Small intestine (tissue), 7 donors: ENCODE measurements around the gene NUDT17. TPM values are rescaled to one million over a fixed set of nuclear protein-coding genes. Genes with fewer than 3 reads are reported as not detected.

Source experiments
- DNase-seq, 2 donors: peaks; one replicate each; pipeline versions ENCODE4 v3.0.0 to v3.0.0-alpha.2; 2013
- FAIRE-seq: peaks from 2 replicates; lab custom pipeline; 2012; peaks lifted over from hg19 to GRCh38; lab: Jason Lieb, UNC
- H3K27ac ChIP-seq, 3 donors: one replicate each; pipeline ENCODE4 v1.5.1; 2013; ENCODE audit warnings: low read length in 2 of 3, mild to moderate bottlenecking in 2 of 3, control low read depth in 1 of 3, inconsistent platforms in 1 of 3, low read depth in 1 of 3, moderate library complexity in 1 of 3
- H3K27me3 ChIP-seq, 3 donors: one replicate each; pipeline ENCODE4 v1.6.1; 2013; ENCODE audit warnings: low read length in 3 of 3, inconsistent platforms in 1 of 3; ENCODE audit not compliant: control insufficient read depth in 3 of 3, insufficient read depth in 3 of 3
- H3K36me3 ChIP-seq, 3 donors: one replicate each; pipeline ENCODE4 v1.6.1; 2013; ENCODE audit warnings: low read length in 3 of 3, inconsistent platforms in 1 of 3, low read depth in 1 of 3, mild to moderate bottlenecking in 1 of 3, moderate library complexity in 1 of 3; ENCODE audit not compliant: control insufficient read depth in 3 of 3, insufficient read depth in 2 of 3
- H3K4me1 ChIP-seq, 3 donors: one replicate each; pipeline ENCODE4 v1.6.1; 2013; ENCODE audit warnings: low read length in 2 of 3, inconsistent platforms in 1 of 3, low read depth in 1 of 3, mild to moderate bottlenecking in 1 of 3, moderate library complexity in 1 of 3; ENCODE audit not compliant: control insufficient read depth in 3 of 3, insufficient read depth in 2 of 3
- H3K4me3 ChIP-seq, 3 donors: one replicate each; pipeline ENCODE4 v1.5.1; 2013; ENCODE audit warnings: low read length in 3 of 3, control low read depth in 1 of 3, inconsistent platforms in 1 of 3, low read depth in 1 of 3, mild to moderate bottlenecking in 1 of 3, moderate library complexity in 1 of 3
- H3K9me3 ChIP-seq, 2 donors: one replicate each; pipeline ENCODE4 v1.6.1; 2013; ENCODE audit warnings: low read depth in 1 of 2, low read length in 1 of 2; ENCODE audit not compliant: control insufficient read depth in 2 of 2, insufficient read depth in 1 of 2
- WGBS, 3 donors: extraction: QIAGEN DNeasy Blood & Tissue Kit; methylation state at CpG; one replicate each; pipeline ENCODE4 v1.1.7; 2013; 5-methylcytosine and 5-hydroxymethylcytosine counted together
- polyA plus RNA-seq, 4 donors: library from polyadenylated mRNA; stranded (reverse) in 3 of 4; unstranded in 1 of 4; fragments of 200-250 nt in 3 of 4; fragments of 120-200 nt in 1 of 4; gene quantifications; one replicate each; pipeline versions ENCODE4 v1.2.1 to v1.2.3, GENCODE V29; 2013
- donor health status: healthy with polysubstance abuse.
- donor health status: control.
- donor health status: control.
- donor health status: Bipolar disorder and iron deficiency.
- donor health status: healthy.

NUDT17 gene
- polyA plus RNA-seq, 4 donors: 0.54 to 4.4 (median 1.6) TPM

- WGBS, 3 donors: 26 to 37% (median 36%) methylated on average over 47 of the region's 47 CpGs
- FAIRE-seq: no peak
- H3K27ac ChIP-seq: peak overlapping the region in 2 of 3 donors; percentile 71 to 73
Observed at GRCh38 chr1:145871994-145872924, 26.8 kb downstream of the NUDT17 start.

GRCh38 chr1:145874646-145875045 is 29.2 kb downstream of the NUDT17 start:
- Histone ChIP-seq H3K4me1 (peaks cover 0 to 5% (median 0%) of the 10 kb centered on the region in 3 donors), H3K9me3 (no peaks in the 10 kb centered on the region), H3K27ac (no peak overlapping the region), H3K36me3 (no peaks in the 10 kb centered on the region), H3K27me3 (peaks cover 0 to 31% (median 0%) of the 10 kb centered on the region in 3 donors), H3K4me3 (no peak overlapping the region)
- 91 to 95% (median 95%) methylated on average over 12 of the region's 12 CpGs for WGBS, 3 donors
- no peak for FAIRE-seq
- DNase-seq: no peak

More at GRCh38 chr1:145871994-145872924, 26.8 kb downstream of the NUDT17 start:
- H3K4me3 ChIP-seq: peak overlapping the region in 2 of 3 donors; percentile 39 to 41
- no peaks in the 10 kb centered on the region for H3K9me3 ChIP-seq
- no peaks in the 10 kb centered on the region for H3K36me3 ChIP-seq
- no peaks in the 10 kb centered on the region for H3K4me1 ChIP-seq
- DNase-seq: peak; percentile 33 to 51
- peaks cover 0 to 38% (median 0%) of the 10 kb centered on the region in 3 donors for H3K27me3 ChIP-seq

- Histone ChIP-seq H3K27ac (no peak overlapping the region), H3K4me3 (no peak overlapping the region), H3K4me1 (peaks cover 0 to 5% (median 0%) of the 10 kb centered on the region in 3 donors), H3K9me3 (no peaks in the 10 kb centered on the region), H3K36me3 (no peaks in the 10 kb centered on the region), H3K27me3 (peaks cover 0 to 13% (median 0%) of the 10 kb centered on the region in 3 donors)
- no peak for DNase-seq
- WGBS, 3 donors: 70 to 81% (median 71%) methylated on average over 7 of the region's 7 CpGs
- FAIRE-seq: no peak
Observed at GRCh38 chr1:145877923-145878486, 32.6 kb downstream of the NUDT17 start.

- no peaks in the 10 kb centered on the region for H3K9me3 ChIP-seq
- FAIRE-seq (no peak), DNase-seq (no peak)
- H3K36me3 ChIP-seq: no peaks in the 10 kb centered on the region
- H3K4me3 ChIP-seq: no peak overlapping the region
- H3K4me1 ChIP-seq: peaks cover 0 to 5% (median 0%) of the 10 kb centered on the region in 3 donors
- WGBS, 3 donors: 88 to 93% (median 89%) methylated on average over 2 of the region's 2 CpGs
- H3K27me3 ChIP-seq: peaks cover 0 to 11% (median 0%) of the 10 kb centered on the region in 3 donors
- no peak overlapping the region for H3K27ac ChIP-seq
Observed at GRCh38 chr1:145878724-145879123, 33.3 kb downstream of the NUDT17 start.

- Histone ChIP-seq H3K27me3 (peaks cover 0 to 19% (median 0%) of the 10 kb centered on the region in 3 donors), H3K4me1 (peaks cover 0 to 5% (median 0%) of the 10 kb centered on the region in 3 donors), H3K9me3 (no peaks in the 10 kb centered on the region), H3K36me3 (no peaks in the 10 kb centered on the region), H3K27ac (no peak overlapping the region), H3K4me3 (no peak overlapping the region)
- FAIRE-seq (no peak), DNase-seq (no peak)
- 47 to 60% (median 58%) methylated on average over 5 of the region's 5 CpGs for WGBS, 3 donors
Observed at GRCh38 chr1:145879775-145880174, 34.3 kb downstream of the NUDT17 start.

- no peak overlapping the region for H3K27ac ChIP-seq
- peaks cover 0 to 22% (median 0%) of the 10 kb centered on the region in 3 donors for H3K27me3 ChIP-seq
- FAIRE-seq (no peak), DNase-seq (no peak)
- no peaks in the 10 kb centered on the region for H3K9me3 ChIP-seq
- no peak overlapping the region for H3K4me3 ChIP-seq
- WGBS, 3 donors: 70 to 92% (median 86%) methylated on average over 1 of the region's 1 CpG
- peaks cover 0 to 3% (median 0%) of the 10 kb centered on the region in 3 donors for H3K4me1 ChIP-seq
- no peaks in the 10 kb centered on the region for H3K36me3 ChIP-seq
Observed at GRCh38 chr1:145884675-145885074, 39.2 kb downstream of the NUDT17 start.

GRCh38 chr1:145885738-145886287 is 40.4 kb downstream of the NUDT17 start, which contains the start of gene ANKRD35:
Gene ANKRD35, minus strand, starts transcription at chr1:145885866. Its CDS starts 108 bp downstream, at chr1:145885758.
- FAIRE-seq (no peak), DNase-seq (peak; percentile 84 to 88)
- Histone ChIP-seq H3K4me1 (peaks cover 0 to 3% (median 2%) of the 10 kb centered on the region in 3 donors), H3K27me3 (peaks cover 0 to 22% (median 0%) of the 10 kb centered on the region in 3 donors), H3K9me3 (no peaks in the 10 kb centered on the region), H3K27ac (no peak within 1 kb of the TSS), H3K4me3 (peak within 1 kb of the TSS; percentile 51 to 60 (median 52)), H3K36me3 (no peaks in the 10 kb centered on the region)
- 1 to 2% (median 1%) methylated on average over 34 to 36 of the region's 36 CpGs for WGBS, 3 donors

- Histone ChIP-seq H3K27me3 (peaks cover 0 to 22% (median 0%) of the 10 kb centered on the region in 3 donors), H3K4me3 (peak overlapping the region; percentile 51 to 60 (median 52)), H3K27ac (no peak overlapping the region), H3K4me1 (peaks cover 0 to 8% (median 5%) of the 10 kb centered on the region in 3 donors), H3K36me3 (no peaks in the 10 kb centered on the region), H3K9me3 (no peaks in the 10 kb centered on the region)
- FAIRE-seq (no peak), DNase-seq (no peak)
- 45 to 55% (median 50%) methylated on average over 11 of the region's 11 CpGs for WGBS, 3 donors
Observed at GRCh38 chr1:145886390-145886789, 41.0 kb downstream of the NUDT17 start.
